Hypothalamus (tissue), 51 donors: ENCODE measurements around the gene AEBP2.

ENCODE experiments used
- DNase-seq, 51 donors: peaks; one replicate each; lab custom pipeline; 2025; lab: John Stamatoyannopoulos, UW

The AEBP2 gene

DNA sequence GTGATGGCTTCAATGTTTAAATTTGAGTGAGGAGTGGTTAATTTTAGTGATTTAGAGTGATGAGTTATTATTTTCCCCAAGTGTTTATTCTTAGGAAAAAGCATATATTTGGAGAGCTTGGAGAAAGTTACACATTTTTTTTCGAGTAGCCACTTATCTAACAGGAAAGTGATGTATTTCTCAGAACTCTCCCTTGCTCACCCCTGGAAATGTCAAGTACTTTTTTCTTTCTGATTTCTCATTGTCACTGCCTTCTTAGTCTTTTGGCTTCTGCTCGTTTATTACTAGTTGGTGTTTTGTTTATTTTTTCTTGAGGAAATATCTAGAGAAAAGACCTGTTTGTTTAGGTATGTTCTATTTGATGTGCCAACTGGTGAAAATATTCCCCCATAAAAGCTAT lies 58.8 kb downstream of the AEBP2 start:
- DNase-seq, result no peak

DNA sequence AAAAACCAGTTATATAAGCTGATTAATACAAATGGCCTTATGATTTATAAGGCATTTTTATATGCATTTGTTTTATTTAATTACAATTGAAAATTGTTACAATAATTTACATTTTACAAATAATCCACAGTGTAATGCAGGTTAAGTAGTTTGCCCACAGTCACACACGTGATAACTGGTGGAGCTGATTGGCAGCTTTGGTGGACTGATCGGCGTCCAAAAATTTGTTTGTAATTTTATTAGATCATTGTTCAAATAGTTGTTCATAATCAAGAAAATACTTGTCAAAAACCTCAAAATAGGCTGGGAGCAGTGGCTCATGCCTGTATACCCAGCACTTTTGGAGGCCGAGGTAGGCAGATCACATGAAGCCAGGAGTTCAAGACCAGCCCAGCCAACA lies 59.7 kb downstream of the AEBP2 start:
- DNase-seq, result no peak

DNA sequence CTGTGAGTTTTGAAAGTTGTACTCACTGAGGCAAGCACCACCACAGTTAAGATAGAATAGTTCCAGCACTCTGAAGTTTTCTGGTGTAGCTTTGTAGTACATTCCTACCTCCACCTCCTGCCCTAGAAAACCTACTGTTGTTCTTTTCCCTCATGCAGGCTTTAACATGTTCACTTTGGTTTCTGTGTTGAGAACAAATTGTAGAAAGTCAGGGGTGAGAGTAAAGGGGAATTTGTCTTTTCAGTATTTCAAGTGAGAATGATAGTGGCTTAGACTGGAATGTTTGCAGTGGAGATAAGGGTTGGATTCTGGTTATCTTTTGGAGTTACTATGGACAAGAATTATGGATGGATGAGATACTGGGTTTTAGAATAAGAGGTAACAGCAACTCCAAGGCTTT lies 67.2 kb downstream of the AEBP2 start:
- no peak for DNase-seq

GRCh38 chr12:19507823-19508222 lies 68.5 kb downstream of the AEBP2 start:
- DNase-seq, result peak in 1 of 51 donors; percentile 9

DNA sequence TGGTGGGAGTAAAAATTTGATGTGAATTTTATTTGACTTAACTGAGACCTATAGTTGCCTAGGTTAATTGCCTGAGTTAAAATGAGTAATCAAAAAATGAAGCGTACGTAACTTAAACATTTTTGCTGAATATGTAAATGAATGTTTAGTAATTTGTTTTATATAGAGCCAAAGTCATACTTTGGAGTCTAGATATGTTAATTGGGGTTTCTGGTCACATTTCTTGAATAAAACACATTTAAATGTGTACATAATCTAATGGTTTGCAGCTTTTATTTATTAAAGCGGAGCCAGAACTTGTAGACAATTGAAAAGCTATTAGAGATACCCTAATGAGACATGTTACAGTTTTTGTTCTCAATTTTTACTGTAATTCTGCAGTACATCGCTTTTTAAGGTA lies 71.2 kb downstream of the AEBP2 start:
- DNase-seq, result no peak

GRCh38 chr12:19515179-19515578 lies 75.9 kb downstream of the AEBP2 start:
- no peak for DNase-seq

DNA sequence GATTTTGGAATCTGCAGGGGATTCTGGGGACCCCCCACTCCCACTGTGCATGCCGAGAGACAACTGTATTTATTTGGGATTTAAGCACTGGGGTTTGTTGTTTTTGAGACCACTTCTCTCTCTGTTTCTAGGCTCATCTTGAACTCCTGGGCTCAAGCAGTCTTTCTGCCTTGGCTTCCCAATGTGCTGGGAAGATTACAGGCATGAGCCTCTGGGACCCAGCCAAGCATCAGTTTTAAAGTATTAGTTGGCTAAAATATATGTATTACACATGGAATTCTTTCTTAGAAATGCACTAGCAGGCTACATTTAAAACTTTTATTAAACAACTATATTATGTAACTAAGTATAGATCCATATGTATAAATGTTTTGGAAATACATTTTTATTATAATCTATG lies 78.3 kb downstream of the AEBP2 start:
- DNase-seq, result no peak

- no peak for DNase-seq
These were observed 78.9 kb downstream of the AEBP2 start for GRCh38 chr12:19518209-19518608.

GRCh38 chr12:19520646-19521415 lies 81.5 kb downstream of the AEBP2 start:
- DNase-seq, result no peak

DNA sequence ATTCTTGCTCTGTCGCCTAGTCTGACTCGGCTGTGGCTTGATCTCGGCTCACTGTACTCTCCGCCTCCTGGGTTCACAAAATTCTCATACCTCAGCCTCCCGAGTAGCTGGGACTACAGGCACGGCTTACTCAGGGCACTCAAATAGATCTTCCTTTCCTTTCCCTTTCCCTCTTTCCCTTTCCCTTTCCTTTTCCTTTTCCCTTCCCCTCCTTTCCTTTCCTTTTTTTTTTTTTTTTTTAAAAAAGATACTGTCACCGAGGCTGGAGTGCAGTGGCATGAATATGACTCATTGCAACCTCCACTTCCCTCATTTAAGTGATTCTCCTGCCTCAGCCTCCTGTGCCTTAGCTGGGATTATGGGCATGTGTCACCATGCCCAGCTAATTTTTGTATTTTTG lies 86.0 kb downstream of the AEBP2 start:
- DNase-seq, result no peak

DNA sequence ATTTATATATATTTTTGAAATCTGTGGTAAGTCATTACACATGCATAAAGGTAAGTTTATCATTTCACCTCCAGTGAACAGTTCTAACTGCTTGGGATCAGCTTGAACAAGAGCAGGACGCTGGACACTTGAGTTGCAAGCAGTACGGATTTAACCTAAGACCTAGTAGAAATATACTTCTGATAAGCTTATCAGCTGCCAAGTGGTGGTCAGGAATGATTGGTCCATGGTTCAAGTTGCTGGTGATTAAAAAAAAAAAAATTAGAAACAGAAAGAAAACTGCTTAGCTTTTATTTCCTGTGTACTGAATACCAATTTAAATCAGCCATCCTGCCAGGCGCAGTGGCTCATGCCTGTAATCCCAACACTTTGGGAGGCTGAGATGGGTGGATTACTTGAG lies 88.6 kb downstream of the AEBP2 start:
- DNase-seq, result no peak

DNA sequence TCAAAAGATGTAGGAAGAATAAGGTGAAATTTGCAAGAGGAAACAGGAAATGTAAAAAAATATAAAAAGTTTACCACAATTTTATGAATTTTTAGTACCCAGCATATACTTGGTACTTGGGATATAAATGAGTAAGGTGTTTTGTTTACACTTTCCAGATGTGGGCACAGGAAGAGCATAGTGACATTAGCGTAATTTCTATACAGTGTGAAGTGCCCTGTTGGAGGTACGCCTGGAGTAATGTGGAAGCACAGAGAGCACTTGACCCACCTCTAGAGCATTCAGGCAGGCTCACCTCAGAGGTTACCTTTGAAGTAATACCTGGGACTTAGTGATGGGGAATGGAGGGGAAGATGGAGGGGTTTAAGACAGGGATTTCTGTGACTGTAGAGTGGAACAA lies 89.5 kb downstream of the AEBP2 start:
- no peak for DNase-seq

GRCh38 chr12:19529951-19530636 lies 90.8 kb downstream of the AEBP2 start:
- no peak for DNase-seq

- DNase-seq, result no peak
These were observed 91.3 kb downstream of the AEBP2 start for GRCh38 chr12:19530637-19531023.

GRCh38 chr12:19533567-19533966 lies 94.3 kb downstream of the AEBP2 start:
- DNase-seq, result no peak

DNA sequence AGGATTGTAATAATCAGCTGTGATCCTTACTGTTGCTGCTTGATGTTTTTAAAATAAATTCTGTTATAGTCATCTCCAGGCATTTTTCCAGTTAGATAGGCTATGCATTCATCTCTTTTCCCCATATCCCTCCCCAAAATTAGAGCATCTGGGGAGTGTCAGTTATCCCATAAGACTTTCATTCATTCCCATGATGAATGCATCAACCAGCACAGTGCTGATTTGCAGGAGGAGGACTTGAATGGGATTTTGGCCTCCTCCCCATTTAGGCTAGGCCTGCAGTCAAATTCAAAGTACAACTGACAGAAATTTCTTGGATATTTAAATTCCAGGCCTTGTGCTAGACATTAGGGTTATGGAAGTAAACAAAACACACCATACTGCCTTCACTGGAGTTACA lies 99.8 kb downstream of the AEBP2 start:
- no peak for DNase-seq

DNA sequence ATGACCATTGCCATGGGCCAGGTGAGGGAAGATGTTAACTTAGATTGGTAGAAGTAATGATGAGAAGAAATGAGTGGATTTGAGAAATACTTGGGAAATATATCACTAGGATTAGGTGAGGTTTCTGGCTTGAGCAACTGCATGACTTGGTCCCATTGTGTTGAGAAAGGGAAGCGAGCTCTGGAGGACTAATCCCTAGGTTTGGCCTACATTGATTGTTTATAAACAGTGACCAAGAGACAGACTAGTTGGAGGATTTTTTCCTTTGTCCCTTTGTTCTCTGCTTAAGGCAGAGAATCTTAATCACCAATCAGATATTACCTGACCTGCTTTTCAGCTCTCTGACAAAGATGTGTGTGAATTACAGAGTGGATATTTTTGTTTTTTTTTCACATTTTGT lies 100.5 kb downstream of the AEBP2 start:
- DNase-seq, result no peak

DNA sequence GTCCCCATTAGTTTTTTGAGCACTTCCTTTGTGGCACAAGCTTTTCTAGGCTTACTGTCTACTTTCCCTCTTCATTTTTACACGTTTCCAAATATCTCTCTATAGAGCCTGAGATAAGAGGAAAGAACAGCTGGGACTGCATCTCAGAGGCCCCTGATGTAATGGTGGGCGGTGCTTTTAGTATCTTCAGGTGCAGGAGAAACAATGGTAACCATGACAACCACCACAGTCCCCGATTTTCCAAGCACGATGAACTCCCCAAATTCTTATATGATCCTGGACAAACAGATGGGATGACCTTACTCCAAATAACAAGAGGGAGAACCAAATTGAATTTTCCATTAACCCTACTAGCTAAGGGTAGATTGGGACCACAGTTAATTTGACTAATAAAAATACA lies 103.3 kb downstream of the AEBP2 start:
- DNase-seq, result no peak

DNA sequence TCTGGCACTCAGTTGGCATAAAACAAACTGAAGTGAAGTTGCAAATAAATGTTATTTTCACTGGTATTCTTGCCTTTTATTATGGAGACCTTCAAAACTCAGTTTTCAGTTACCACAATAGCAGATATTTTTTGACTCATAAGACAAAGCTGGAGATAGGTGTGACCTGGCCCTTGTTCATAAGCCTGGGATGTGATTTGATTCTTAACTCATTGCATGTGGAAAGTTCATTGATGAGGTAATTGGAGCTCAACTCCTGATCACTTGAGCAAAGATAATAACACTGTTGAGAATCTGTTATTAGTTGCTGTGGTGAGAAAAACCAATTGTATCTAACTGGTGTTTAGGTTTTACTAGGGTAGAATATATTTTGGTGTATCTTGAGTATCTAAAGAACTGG lies 105.1 kb downstream of the AEBP2 start:
- no peak for DNase-seq

DNA sequence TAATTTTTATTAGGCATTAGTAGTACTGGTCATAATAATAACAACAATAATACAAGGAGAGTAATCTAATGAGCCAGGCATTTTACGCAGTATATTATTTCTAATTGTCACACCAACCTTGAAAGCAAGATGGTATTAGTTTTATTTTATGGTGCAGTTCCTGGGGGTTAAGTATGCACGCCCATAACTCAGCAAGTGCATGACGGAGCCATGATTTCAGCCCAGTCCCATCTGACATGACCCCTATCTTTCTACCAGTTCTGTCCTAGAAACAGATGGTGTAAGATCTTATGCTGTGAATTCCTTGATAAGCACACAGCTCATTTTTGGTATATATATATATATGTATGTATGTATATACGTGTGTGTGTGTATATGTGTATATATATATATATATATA lies 106.0 kb downstream of the AEBP2 start:
- DNase-seq, result no peak

DNA sequence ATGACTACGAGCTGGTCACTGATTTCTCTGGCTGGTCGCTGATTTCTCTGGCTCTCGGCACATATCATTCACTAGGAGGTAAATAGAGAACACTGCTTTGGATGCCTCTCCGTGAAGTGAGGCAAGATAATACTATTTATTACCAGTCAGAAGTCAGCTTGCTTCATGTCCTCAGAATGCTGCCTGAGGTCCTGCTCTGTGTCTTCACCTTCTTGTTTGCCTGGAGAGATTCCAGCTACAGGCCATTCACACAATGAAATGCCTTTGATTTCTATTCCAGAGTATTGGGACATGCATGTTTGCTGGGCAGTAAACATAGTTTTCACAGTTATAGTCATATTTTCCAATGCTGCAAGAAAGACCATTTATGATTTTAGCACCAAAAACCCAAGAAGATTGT lies 106.7 kb downstream of the AEBP2 start:
- peak in 1 of 51 donors; percentile 3 for DNase-seq

GRCh38 chr12:19546611-19547162 lies 107.4 kb downstream of the AEBP2 start:
- DNase-seq, result peak in 10 of 51 donors; percentile 2 to 56 (median 6)
